B cell (primary cell): Measurements from ENCODE around the gene PLS1.

Experiments
- EZH2 ChIP-seq: IDR thresholded peaks from 2 replicates; pipeline ENCODE4 v1.6.1; 2012; ENCODE audit warnings: borderline replicate concordance, low read depth, mild to moderate bottlenecking, moderate library complexity, low read length; ENCODE audit not compliant: insufficient read depth, poor library complexity, severe bottlenecking
- TF ChIP-seq, protein P1 (sequence below): fragments of 200-600 bp; IDR thresholded peaks from one replicate; pipeline ENCODE4 v1.8.0; 2022; ENCODE audit warnings: antibody characterized with exemption, mild to moderate bottlenecking

DNA sequence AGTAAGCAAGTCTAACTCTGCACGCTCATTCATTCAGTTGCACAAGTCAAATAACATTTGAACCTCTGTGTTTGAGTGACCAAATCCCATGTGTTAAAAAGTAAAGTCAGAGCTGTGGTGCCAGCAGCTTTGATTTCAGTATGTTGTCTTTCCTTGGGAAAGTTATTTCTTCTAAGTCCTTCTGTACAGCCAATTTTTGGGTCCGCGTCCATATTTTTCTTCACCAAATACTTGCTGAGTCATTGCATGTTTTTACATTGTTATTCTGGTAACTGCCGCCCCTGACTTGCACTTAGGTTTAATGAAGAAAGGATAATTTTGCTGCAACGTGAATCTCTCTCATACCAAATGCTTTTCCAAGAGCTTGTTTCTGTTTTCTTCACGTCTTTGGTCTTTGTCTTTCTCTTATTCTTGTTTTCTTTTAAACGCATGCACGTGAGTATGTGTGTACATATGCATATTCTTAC, 56.7 kb downstream of the PLS1 start:
- TF ChIP-seq EZH2: no peak
- TF ChIP-seq, protein P1, sequence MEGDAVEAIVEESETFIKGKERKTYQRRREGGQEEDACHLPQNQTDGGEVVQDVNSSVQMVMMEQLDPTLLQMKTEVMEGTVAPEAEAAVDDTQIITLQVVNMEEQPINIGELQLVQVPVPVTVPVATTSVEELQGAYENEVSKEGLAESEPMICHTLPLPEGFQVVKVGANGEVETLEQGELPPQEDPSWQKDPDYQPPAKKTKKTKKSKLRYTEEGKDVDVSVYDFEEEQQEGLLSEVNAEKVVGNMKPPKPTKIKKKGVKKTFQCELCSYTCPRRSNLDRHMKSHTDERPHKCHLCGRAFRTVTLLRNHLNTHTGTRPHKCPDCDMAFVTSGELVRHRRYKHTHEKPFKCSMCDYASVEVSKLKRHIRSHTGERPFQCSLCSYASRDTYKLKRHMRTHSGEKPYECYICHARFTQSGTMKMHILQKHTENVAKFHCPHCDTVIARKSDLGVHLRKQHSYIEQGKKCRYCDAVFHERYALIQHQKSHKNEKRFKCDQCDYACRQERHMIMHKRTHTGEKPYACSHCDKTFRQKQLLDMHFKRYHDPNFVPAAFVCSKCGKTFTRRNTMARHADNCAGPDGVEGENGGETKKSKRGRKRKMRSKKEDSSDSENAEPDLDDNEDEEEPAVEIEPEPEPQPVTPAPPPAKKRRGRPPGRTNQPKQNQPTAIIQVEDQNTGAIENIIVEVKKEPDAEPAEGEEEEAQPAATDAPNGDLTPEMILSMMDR: no peak
